HepG2 (cell line): Measurements from ENCODE around the gene CDC34. TPM values are rescaled to one million over a fixed set of nuclear protein-coding genes. Genes with fewer than 3 reads are reported as not detected.

Source experiments
- ATAC-seq: fragments of 200-7000 bp; cut with Tn5 transposase; 3 replicates; pipeline ENCODE4 v1.9.1; 2020; ENCODE audit warnings: mild to moderate bottlenecking, moderate library complexity
- BruUV-seq: library from RNA; stranded (reverse); fragments of 400-500 nt; replicated peaks from 2 replicates; lab custom pipeline; 2021; lab: Mats Ljungman, UMichigan
- CTCF ChIA-PET: fragments of 300-600 bp; formaldehyde crosslinking; extraction: SDS; loops from one replicate; lab custom pipeline; 2021; ENCODE audit warnings: low total read pairs, inconsistent platforms, low intra/inter-chr PET ratio; lab: Yijun Ruan, JAX
- POLR2A ChIA-PET: fragments of 350-600 bp; sonication (Branson Sonifier 250); formaldehyde crosslinking; loops from one replicate; lab custom pipeline; 2020; ENCODE audit warnings: antibody characterized with exemption, inconsistent platforms; lab: Yijun Ruan, JAX
- DNase-seq: peaks from one replicate; pipeline ENCODE4 v3.0.0-alpha.2; 2015; ENCODE audit warnings: low spot score
- FAIRE-seq: peaks from 3 replicates; lab custom pipeline; 2011; peaks lifted over from hg19 to GRCh38; lab: Jason Lieb, UNC
- H2AFZ ChIP-seq: one replicate; pipeline ENCODE4 v1.6.1; 2011; ENCODE audit warnings: low read length, inconsistent platforms
- H3K27ac ChIP-seq: fragments of 300-600 bp; 3 replicates; pipeline ENCODE4 v1.8.0; 2011; ENCODE audit warnings: mixed run types, mild to moderate bottlenecking, mixed read lengths, low read length, inconsistent platforms; ENCODE audit not compliant: insufficient read depth; ENCODE audit errors: extremely low read length
- H3K27me3 ChIP-seq, 2 experiments: fragments of 200-600 bp in 1 of 2; 2 replicates in 1 of 2; 3 replicates in 1 of 2; pipeline versions ENCODE4 v1.6.0 to v1.8.0; 2011; ENCODE audit warnings: low read length in 2 of 2, mild to moderate bottlenecking in 2 of 2, moderate library complexity in 2 of 2, inconsistent platforms in 1 of 2; ENCODE audit not compliant: insufficient read depth in 2 of 2, control insufficient read depth in 1 of 2
- H3K36me3 ChIP-seq, 2 experiments: fragments of 200-600 bp in 1 of 2; replicated peaks in 1 of 2; 2 replicates in 1 of 2; 3 replicates in 1 of 2; pipeline versions ENCODE4 v1.5.1 to v1.8.0; 2011; ENCODE audit warnings: low read length in 2 of 2, inconsistent platforms in 1 of 2; ENCODE audit not compliant: insufficient read depth in 2 of 2, control insufficient read depth in 1 of 2
- H3K4me1 ChIP-seq: 2 replicates; pipeline ENCODE4 v1.5.1; 2012; ENCODE audit warnings: low read length, inconsistent platforms; ENCODE audit not compliant: insufficient read depth
- H3K4me2 ChIP-seq: 2 replicates; pipeline ENCODE4 v1.6.0; 2011; ENCODE audit warnings: low read depth, low read length, inconsistent platforms
- H3K4me3 ChIP-seq, 3 experiments: fragments of 200-600 bp in 1 of 3; sonication (generic), shearing (Covaris generic) in 1 of 3; replicated peaks in 1 of 3; 2 replicates each; pipeline ENCODE4 v1.5.1; 2011 to 2016; ENCODE audit warnings: low read length in 3 of 3, inconsistent platforms in 2 of 3, low read depth in 2 of 3, mild to moderate bottlenecking in 2 of 3, control low read depth in 1 of 3, mixed read lengths in 1 of 3; ENCODE audit not compliant: insufficient read depth in 1 of 3
- H3K79me2 ChIP-seq: one replicate; pipeline ENCODE4 v1.6.1; 2011; ENCODE audit warnings: low read length, inconsistent platforms; ENCODE audit not compliant: insufficient read depth
- H3K9ac ChIP-seq: 2 replicates; pipeline ENCODE4 v1.6.0; 2011; ENCODE audit warnings: mild to moderate bottlenecking, low read depth, low read length, inconsistent platforms; ENCODE audit not compliant: insufficient read depth
- H3K9me3 ChIP-seq: 2 replicates; pipeline ENCODE4 v1.5.1; 2012; ENCODE audit warnings: mild to moderate bottlenecking, low read length
- H4K20me1 ChIP-seq: 2 replicates; pipeline ENCODE4 v1.6.0; 2011; ENCODE audit warnings: inconsistent platforms, mild to moderate bottlenecking, low read length, moderate library complexity; ENCODE audit not compliant: insufficient read depth
- ARNT ChIP-seq: fragments of 450-650 bp; IDR thresholded peaks from 2 replicates; pipeline ENCODE4 v1.6.1; 2017
- GATA4 ChIP-seq: sonication (generic); IDR thresholded peaks from 2 replicates; pipeline ENCODE4 v1.6.1; 2016; ENCODE audit warnings: antibody characterized with exemption, low read depth, borderline replicate concordance
- GPBP1L1 ChIP-seq: sonication (generic); formaldehyde crosslinking; IDR thresholded peaks from 2 replicates; pipeline ENCODE4 v1.5.0; 2020; ENCODE audit warnings: mild to moderate bottlenecking, missing genetic modification reagents
- HNF1B ChIP-seq: sonication (generic); formaldehyde crosslinking; IDR thresholded peaks from 2 replicates; pipeline ENCODE4 v1.5.1; 2020; ENCODE audit warnings: mild to moderate bottlenecking, moderate library complexity, missing genetic modification reagents
- HNRNPLL ChIP-seq: fragments of 200-400 bp; formaldehyde crosslinking; IDR thresholded peaks from 2 replicates; pipeline ENCODE4 v1.6.1; 2017; ENCODE audit warnings: mild to moderate bottlenecking, low read depth, low read length; ENCODE audit not compliant: poor library complexity, severe bottlenecking
- JUND ChIP-seq: sonication (generic); formaldehyde crosslinking; IDR thresholded peaks from 2 replicates; pipeline ENCODE4 v1.8.0; 2022; ENCODE audit warnings: mild to moderate bottlenecking, missing genetic modification reagents
- PHF5A ChIP-seq: IDR thresholded peaks from one replicate; pipeline ENCODE4 v1.6.1; 2018; ENCODE audit warnings: low read depth, missing genetic modification reagents; ENCODE audit not compliant: unreplicated experiment
- TGIF2 ChIP-seq: IDR thresholded peaks from 2 replicates; pipeline ENCODE4 v1.6.1; 2016; ENCODE audit warnings: control low read depth, missing compliant biosample characterization
- YY1 ChIP-seq: IDR thresholded peaks from 2 replicates; pipeline ENCODE4 v1.6.1; 2011; ENCODE audit warnings: low read length, low read depth, moderate library complexity, mild to moderate bottlenecking; ENCODE audit not compliant: insufficient read depth, insufficient replicate concordance
- ZBTB7A ChIP-seq: sonication (generic); formaldehyde crosslinking; IDR thresholded peaks from 2 replicates; pipeline ENCODE4 v1.8.0; 2022; ENCODE audit warnings: mild to moderate bottlenecking, missing genetic modification reagents
- ZFX ChIP-seq: sonication (generic); formaldehyde crosslinking; IDR thresholded peaks from 2 replicates; pipeline ENCODE4 v1.4.0; 2020; ENCODE audit warnings: mild to moderate bottlenecking, low read depth, missing genetic modification reagents, moderate library complexity
- ZMYM2 ChIP-seq: sonication (generic); formaldehyde crosslinking; IDR thresholded peaks from 2 replicates; pipeline ENCODE4 v1.8.0; 2022; ENCODE audit warnings: mild to moderate bottlenecking, missing genetic modification reagents
- ZNF501 ChIP-seq: sonication (generic); formaldehyde crosslinking; IDR thresholded peaks from 2 replicates; pipeline ENCODE4 v1.5.1; 2020; ENCODE audit warnings: mild to moderate bottlenecking, moderate library complexity, missing genetic modification reagents
- ZNF660 ChIP-seq: sonication (generic); formaldehyde crosslinking; IDR thresholded peaks from 2 replicates; pipeline ENCODE4 v1.5.1; 2020; ENCODE audit warnings: mild to moderate bottlenecking, low read depth, missing genetic modification reagents, borderline replicate concordance
- ZNF776 ChIP-seq: sonication (generic); formaldehyde crosslinking; IDR thresholded peaks from 2 replicates; pipeline ENCODE4 v1.4.0; 2020; ENCODE audit warnings: mild to moderate bottlenecking, missing genetic modification reagents
- WGBS: methylation state at CpG from one replicate; pipeline ENCODE4 v1.1.6; 2017; ENCODE audit warnings: low lambda C conversion rate; 5-methylcytosine and 5-hydroxymethylcytosine counted together
- in situ Hi-C: cut with HindIII; loops from 2 replicates; pipeline ENCODE4 v1.10.0; 2017; ENCODE audit warnings: low pct_unique_long_range_greater_than_20kb; ENCODE audit not compliant: extremely low pct_ligation_motif_present
- intact Hi-C: fragments of 100-400 bp; cut with micrococcal nuclease; formaldehyde crosslinking; loops from one replicate; pipeline ENCODE4 v1.10.0; 2022; ENCODE audit not compliant: unreplicated experiment
- polyA plus RNA-seq, 8 experiments: library from polyadenylated mRNA; depleted of rRNA in 3 of 8; stranded (reverse) in 7 of 8; unstranded in 1 of 8; fragments of >200 nt; fragmentation: Illumina TruSeq in 4 of 8; extraction: Trizol in 4 of 8; gene quantifications; 2 replicates each; pipeline versions ENCODE4 v1.2.1 to v1.2.3, GENCODE V29; 2011 to 2016; ENCODE audit warnings: low read depth in 4 of 8, missing spikeins in 1 of 8, mixed read lengths in 1 of 8; ENCODE audit not compliant: insufficient read depth in 1 of 8
- total RNA-seq, 5 experiments: library from RNA; depleted of rRNA; stranded (reverse); fragments of >200 nt; fragmentation: Illumina TruSeq; extraction: Trizol; gene quantifications; 2 replicates each; pipeline ENCODE4 v1.2.3, GENCODE V29; 2016; ENCODE audit warnings: low read depth in 1 of 5

The CDC34 gene
- total and polyA plus RNA-seq, 2 of the 13 experiments (the other 11 are each of a cell fraction or from before 2014, with no cell fraction given), result 138 to 150 TPM

GRCh38 chr19:495081-495401, 36.5 kb upstream of the CDC34 start:
- Histone ChIP-seq H3K27ac (no peak overlapping the region), H4K20me1 (no peaks in the 10 kb centered on the region), H3K9ac (no peak overlapping the region), H3K4me1 (peaks cover 57% of the 10 kb centered on the region), H3K36me3 (no peaks in the 10 kb centered on the region), H3K4me3 (peak overlapping the region in 1 of 3 experiments; percentile 46; a peak in 1 of 6 replicates), H3K27me3 (peaks cover 0 to 4% of the 10 kb centered on the region in 2 experiments; a peak in 2 of 5 replicates), H3K4me2 (peak overlapping the region; percentile 55; the same call in 1 of the 2 replicates), H2AFZ (no peak overlapping the region), H3K79me2 (peaks cover 3% of the 10 kb centered on the region), H3K9me3 (no peaks in the 10 kb centered on the region)
- CTCF ChIA-PET, result interaction anchor here (0.6 to 1.5 kb wide), 2 partner anchors 13 to 16 kb away, joined by 3 to 5 read pairs; no protein-coding TSS in a partner anchor
- no peak for FAIRE-seq
- TF ChIP-seq ZNF776, result 0 out of 2 replicates have a peak, but pooled peaks have one; percentile 11
- no peak for TF ChIP-seq ARNT
- POLR2A ChIA-PET, result interaction anchor here (2.6 kb wide), 1 partner anchor 12 kb away, joined by 23 read pairs; no protein-coding TSS in a partner anchor
- WGBS, result 14% methylated on average over 10 of the region's 10 CpGs
- in situ Hi-C loops (no loop called here), intact Hi-C loops (no loop called here)
- no peak for ATAC-seq
- BruUV-seq, result no TSS peak
- DNase-seq, result no peak

GRCh38 chr19:495402-496111, 36.0 kb upstream of the CDC34 start:
- Histone ChIP-seq H3K79me2 (no peaks in the 10 kb centered on the region), H4K20me1 (no peaks in the 10 kb centered on the region), H3K4me1 (peaks cover 52% of the 10 kb centered on the region), H3K9me3 (no peaks in the 10 kb centered on the region), H3K36me3 (no peaks in the 10 kb centered on the region), H3K4me3 (peak overlapping the region in 1 of 3 experiments; percentile 46; a peak in 1 of 6 replicates), H3K27ac (no peak overlapping the region), H3K4me2 (peak overlapping the region; percentile 55; the same call in 1 of the 2 replicates), H2AFZ (no peak overlapping the region), H3K9ac (no peak overlapping the region), H3K27me3 (peaks cover 0 to 4% of the 10 kb centered on the region in 2 experiments; a peak in 2 of 5 replicates)
- POLR2A ChIA-PET, result interaction anchor here (2.6 kb wide), 1 partner anchor 11 kb away, joined by 23 read pairs; no protein-coding TSS in a partner anchor
- CTCF ChIA-PET, result interaction anchor here (0.6 to 1.5 kb wide), 4 partner anchors 11 to 15 kb away, joined by 3 to 5 read pairs (median 4); partner anchors contain the start of gene TPGS1
- BruUV-seq, result no TSS peak
- DNase-seq (no peak), ATAC-seq (peak; percentile 17), FAIRE-seq (peak; percentile 12)
- in situ Hi-C loops, result no loop called here
- WGBS, result 36% methylated on average over 11 of the region's 32 CpGs
- intact Hi-C loops, result no loop called here
- peak; percentile 17; the same call in 1 of the 2 replicates for TF ChIP-seq ZFX (CRISPR knock-in tag)
- no peak for TF ChIP-seq GATA4
- no peak for TF ChIP-seq ZNF660 (CRISPR knock-in tag)
- no peak for TF ChIP-seq TGIF2
- peak; percentile 62 for TF ChIP-seq PHF5A (CRISPR knock-in tag)
- TF ChIP-seq ZBTB7A (CRISPR knock-in tag), result peak; percentile 54; the same call in 1 of the 2 replicates
- TF ChIP-seq GPBP1L1 (CRISPR knock-in tag), result no peak
- TF ChIP-seq HNRNPLL, result peak; percentile 33
- peak; percentile 81 for TF ChIP-seq HNF1B (CRISPR knock-in tag)
- TF ChIP-seq ZMYM2 (CRISPR knock-in tag), result peak; percentile 98
- TF ChIP-seq YY1, result peak; percentile 8
- peak; percentile 72 for TF ChIP-seq ZNF501 (CRISPR knock-in tag)
- TF ChIP-seq JUND (CRISPR knock-in tag), result no peak
